A673 (cell line): ENCODE results near the gene OR2AG2. TPM values are rescaled to one million over a fixed set of nuclear protein-coding genes. Genes with fewer than 3 reads are reported as not detected.

Experiments used
- BruUV-seq: library from RNA; stranded (reverse); fragments of 400-500 nt; replicated peaks from 2 replicates; lab custom pipeline; 2021; lab: Mats Ljungman, UMichigan
- CTCF ChIA-PET: fragments of 300-600 bp; sonication (Branson Sonifier 250); formaldehyde crosslinking; loops from one replicate; lab custom pipeline; 2022; ENCODE audit warnings: antibody characterized with exemption; lab: Charles Lee
- POLR2A ChIA-PET: fragments of 300-600 bp; sonication (Branson Sonifier 250); formaldehyde crosslinking; loops from one replicate; lab custom pipeline; 2022; ENCODE audit warnings: antibody characterized with exemption; ENCODE audit not compliant: low non-redundant PET; lab: Charles Lee
- DNase-seq: peaks from one replicate; pipeline ENCODE4 v3.0.0-alpha.2; 2015; ENCODE audit warnings: low spot score
- H3K27ac ChIP-seq: fragments of 200-600 bp; sonication (generic); 2 replicates; pipeline ENCODE4 v1.5.1; 2016; ENCODE audit warnings: mixed run types, low read depth, mild to moderate bottlenecking, mixed read lengths, antibody characterized with exemption, low read length; ENCODE audit not compliant: poor library complexity, severe bottlenecking
- H3K27me3 ChIP-seq: fragments of 200-600 bp; sonication (generic); replicated peaks from 2 replicates; pipeline ENCODE4 v1.6.1; 2017; ENCODE audit warnings: mixed run types, low read depth, mild to moderate bottlenecking, mixed read lengths, antibody characterized with exemption, low read length; ENCODE audit not compliant: insufficient read depth, poor library complexity
- H3K36me3 ChIP-seq: fragments of 200-600 bp; sonication (generic); 2 replicates; pipeline ENCODE4 v1.6.1; 2016; ENCODE audit warnings: mixed run types, mild to moderate bottlenecking, mixed read lengths, antibody characterized with exemption, low read length; ENCODE audit not compliant: insufficient read depth, poor library complexity, severe bottlenecking
- H3K4me1 ChIP-seq: fragments of 200-600 bp; sonication (generic); 2 replicates; pipeline ENCODE4 v1.6.1; 2017; ENCODE audit warnings: mixed run types, mild to moderate bottlenecking, mixed read lengths, antibody characterized with exemption, low read length; ENCODE audit not compliant: insufficient read depth, poor library complexity, severe bottlenecking
- H3K4me3 ChIP-seq: fragments of 200-600 bp; sonication (generic); 2 replicates; pipeline ENCODE4 v1.5.1; 2016; ENCODE audit warnings: low read depth, mixed run types, mild to moderate bottlenecking, mixed read lengths, low read length; ENCODE audit not compliant: poor library complexity, severe bottlenecking
- H3K9me3 ChIP-seq: fragments of 200-600 bp; sonication (generic); 2 replicates; pipeline ENCODE4 v1.6.1; 2016; ENCODE audit warnings: mixed run types, low read depth, mild to moderate bottlenecking, mixed read lengths, antibody characterized with exemption, low read length; ENCODE audit not compliant: poor library complexity, severe bottlenecking
- EZH2 ChIP-seq: fragments of 200-600 bp; sonication (generic); IDR thresholded peaks from 2 replicates; pipeline ENCODE4 v1.6.1; 2017; ENCODE audit warnings: borderline replicate concordance, low read depth, mild to moderate bottlenecking, mixed read lengths, antibody characterized with exemption, low read length; ENCODE audit not compliant: poor library complexity, severe bottlenecking
- intact Hi-C: fragments of 100-400 bp; cut with micrococcal nuclease; formaldehyde crosslinking; loops from one replicate; pipeline ENCODE4 v1.10.0; 2022; ENCODE audit not compliant: unreplicated experiment
- total RNA-seq: library from RNA; stranded (reverse); gene quantifications from 2 replicates; pipeline ENCODE4 v1.2.3, GENCODE V29; 2021
- TF ChIP-seq, protein P1 (sequence below): fragments of 300-800, 200-600 bp; sonication (generic); conservative IDR thresholded peaks from 2 replicates; pipeline ENCODE4 v1.5.1; 2017; ENCODE audit warnings: low read depth, mild to moderate bottlenecking, antibody characterized with exemption, low read length, moderate library complexity, mixed read lengths

The OR2AG2 gene
- total RNA-seq, 1 experiment from 2014 or later: not detected

DNA sequence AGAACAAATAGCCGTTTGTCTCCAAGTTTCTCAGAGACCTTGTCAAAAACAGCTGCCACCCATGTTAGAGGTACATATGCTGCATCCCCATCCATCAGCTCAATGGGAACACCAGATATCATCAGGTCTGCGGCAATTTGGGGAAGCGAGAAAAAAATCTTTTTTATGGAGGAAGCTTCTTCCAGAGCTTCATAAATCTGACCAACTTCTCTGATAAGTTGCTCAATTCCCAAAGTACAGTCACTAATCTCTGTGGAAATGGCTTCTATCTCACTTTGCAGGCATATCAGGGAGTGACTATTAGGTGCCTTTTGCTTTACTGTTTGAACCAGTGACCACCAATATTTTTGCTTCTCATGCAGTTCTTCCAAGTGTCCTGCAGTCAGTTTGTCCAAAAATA is 54.4 kb downstream of the OR2AG2 start:
- no TSS peak for BruUV-seq
- Histone ChIP-seq H3K27ac (no peak overlapping the region), H3K9me3 (no peaks in the 10 kb centered on the region), H3K36me3 (no peaks in the 10 kb centered on the region), H3K4me3 (no peak overlapping the region), H3K4me1 (no peaks in the 10 kb centered on the region), H3K27me3 (no peaks in the 10 kb centered on the region)
- intact Hi-C loops: no loop called here
- ChIA-PET CTCF (no interaction called here), POLR2A (no interaction called here)
- no peak for DNase-seq
- no peak for TF ChIP-seq EZH2
- TF ChIP-seq, protein P1, sequence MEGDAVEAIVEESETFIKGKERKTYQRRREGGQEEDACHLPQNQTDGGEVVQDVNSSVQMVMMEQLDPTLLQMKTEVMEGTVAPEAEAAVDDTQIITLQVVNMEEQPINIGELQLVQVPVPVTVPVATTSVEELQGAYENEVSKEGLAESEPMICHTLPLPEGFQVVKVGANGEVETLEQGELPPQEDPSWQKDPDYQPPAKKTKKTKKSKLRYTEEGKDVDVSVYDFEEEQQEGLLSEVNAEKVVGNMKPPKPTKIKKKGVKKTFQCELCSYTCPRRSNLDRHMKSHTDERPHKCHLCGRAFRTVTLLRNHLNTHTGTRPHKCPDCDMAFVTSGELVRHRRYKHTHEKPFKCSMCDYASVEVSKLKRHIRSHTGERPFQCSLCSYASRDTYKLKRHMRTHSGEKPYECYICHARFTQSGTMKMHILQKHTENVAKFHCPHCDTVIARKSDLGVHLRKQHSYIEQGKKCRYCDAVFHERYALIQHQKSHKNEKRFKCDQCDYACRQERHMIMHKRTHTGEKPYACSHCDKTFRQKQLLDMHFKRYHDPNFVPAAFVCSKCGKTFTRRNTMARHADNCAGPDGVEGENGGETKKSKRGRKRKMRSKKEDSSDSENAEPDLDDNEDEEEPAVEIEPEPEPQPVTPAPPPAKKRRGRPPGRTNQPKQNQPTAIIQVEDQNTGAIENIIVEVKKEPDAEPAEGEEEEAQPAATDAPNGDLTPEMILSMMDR: no peak

Other genes with a start within 250 kb of the OR2AG2 start
- gene RRP8, start 168.4 kb downstream of the OR2AG2 start, total RNA-seq: 19.1 and 21.6 TPM in 2 replicates
- gene ILK, start 168.2 kb downstream of the OR2AG2 start, total RNA-seq: 85.2 and 86.5 TPM in 2 replicates
- 108 and 112 TPM in 2 replicates for gene TAF10, start 159.8 kb downstream of the OR2AG2 start, total RNA-seq
- gene TPP1, start 152.6 kb downstream of the OR2AG2 start, total RNA-seq: 42.2 and 53.0 TPM in 2 replicates
- gene DCHS1, start 116.2 kb downstream of the OR2AG2 start, total RNA-seq: 17.6 and 20.1 TPM in 2 replicates
- gene MRPL17, start 88.6 kb downstream of the OR2AG2 start, total RNA-seq: 82.5 and 98.5 TPM in 2 replicates
- gene OR2AG1, start 11.0 kb upstream of the OR2AG2 start, total RNA-seq: not detected in 2 replicates
- not detected in 2 replicates for gene OR6A2, start 27.7 kb upstream of the OR2AG2 start, total RNA-seq
- not detected in 2 replicates for gene OR10A5, start 73.7 kb upstream of the OR2AG2 start, total RNA-seq
- gene OR10A2, start 91.1 kb upstream of the OR2AG2 start, total RNA-seq: not detected in 2 replicates
- not detected in 2 replicates for gene OR10A4, start 104.6 kb upstream of the OR2AG2 start, total RNA-seq
- not detected in 2 replicates for gene OR2D2, start 120.5 kb upstream of the OR2AG2 start, total RNA-seq
- not detected in 2 replicates for gene OR2D3, start 149.0 kb upstream of the OR2AG2 start, total RNA-seq
- 0.26 and 0.37 TPM in 2 replicates for gene ZNF215, start 154.4 kb upstream of the OR2AG2 start, total RNA-seq
- 0.11 and 0.17 TPM in 2 replicates for gene ZNF214, start 248.4 kb upstream of the OR2AG2 start, total RNA-seq
- gene NLRP14, start 248.5 kb upstream of the OR2AG2 start, total RNA-seq: not detected in 2 replicates